IPS DF 4.7 (cell line): Measurements from ENCODE around the gene CYB5D1.

Experiments used
- DNase-seq: peaks from one replicate; pipeline ENCODE4 v3.0.0-alpha.2; 2013; ENCODE audit warnings: low spot score; ENCODE audit errors: extremely low read depth

CYB5D1 gene

GRCh38 chr17:7885367-7886226 is 27.8 kb downstream of the CYB5D1 start:
- no peak for DNase-seq

- no peak for DNase-seq
Measured at GRCh38 chr17:7886227-7887037, 28.6 kb downstream of the CYB5D1 start.

GRCh38 chr17:7887038-7887481 is 29.3 kb downstream of the CYB5D1 start:
- no peak for DNase-seq

GRCh38 chr17:7887482-7888183 is 29.8 kb downstream of the CYB5D1 start:
- no peak for DNase-seq

GRCh38 chr17:7888184-7888920 is 30.5 kb downstream of the CYB5D1 start, which contains the start of gene CHD3:
Gene CHD3, plus strand, starts transcription at chr17:7888789. Its CDS starts 212 bp downstream, at chr17:7889001.
- DNase-seq, result no peak

- no peak for DNase-seq
Measured at GRCh38 chr17:7889166-7889955, 31.6 kb downstream of the CYB5D1 start.

- DNase-seq, result no peak
Measured at GRCh38 chr17:7893187-7893880, 35.5 kb downstream of the CYB5D1 start.

- no peak for DNase-seq
Measured at GRCh38 chr17:7894226-7894625, 36.4 kb downstream of the CYB5D1 start.

GRCh38 chr17:7894866-7895265 is 37.1 kb downstream of the CYB5D1 start:
- no peak for DNase-seq

GRCh38 chr17:7897090-7897489 is 39.3 kb downstream of the CYB5D1 start:
- DNase-seq, result no peak

- DNase-seq, result no peak
Measured at GRCh38 chr17:7897773-7898172, 40.0 kb downstream of the CYB5D1 start.

GRCh38 chr17:7903154-7904103 is 45.6 kb downstream of the CYB5D1 start:
- no peak for DNase-seq

GRCh38 chr17:7909089-7909488 is 51.3 kb downstream of the CYB5D1 start:
- no peak for DNase-seq

GRCh38 chr17:7910281-7910680 is 52.5 kb downstream of the CYB5D1 start:
- no peak for DNase-seq

GRCh38 chr17:7910711-7911110 is 52.9 kb downstream of the CYB5D1 start:
- no peak for DNase-seq

- DNase-seq, result no peak
Measured at GRCh38 chr17:7911116-7911515, 53.3 kb downstream of the CYB5D1 start.
